ES-I3 (cell line): Measurements from ENCODE around the gene RRBP1.

ENCODE experiments used
- H3K36me3 ChIP-seq: 2 replicates; pipeline ENCODE4 v1.6.1; 2013; ENCODE audit warnings: mild to moderate bottlenecking, low read length, control low read depth, moderate library complexity; ENCODE audit not compliant: insufficient read depth
- H3K4me1 ChIP-seq: 2 replicates; pipeline ENCODE4 v1.6.1; 2013; ENCODE audit warnings: mild to moderate bottlenecking, control low read depth, low read length; ENCODE audit not compliant: insufficient read depth
- H3K9ac ChIP-seq: 2 replicates; pipeline ENCODE4 v1.6.1; 2013; ENCODE audit warnings: low read depth, mild to moderate bottlenecking, low read length, moderate library complexity
- H3K9me3 ChIP-seq: 2 replicates; pipeline ENCODE4 v1.6.1; 2013; ENCODE audit warnings: mild to moderate bottlenecking, low read length, moderate library complexity; ENCODE audit not compliant: control insufficient read depth, insufficient read depth

RRBP1 gene, protein sequence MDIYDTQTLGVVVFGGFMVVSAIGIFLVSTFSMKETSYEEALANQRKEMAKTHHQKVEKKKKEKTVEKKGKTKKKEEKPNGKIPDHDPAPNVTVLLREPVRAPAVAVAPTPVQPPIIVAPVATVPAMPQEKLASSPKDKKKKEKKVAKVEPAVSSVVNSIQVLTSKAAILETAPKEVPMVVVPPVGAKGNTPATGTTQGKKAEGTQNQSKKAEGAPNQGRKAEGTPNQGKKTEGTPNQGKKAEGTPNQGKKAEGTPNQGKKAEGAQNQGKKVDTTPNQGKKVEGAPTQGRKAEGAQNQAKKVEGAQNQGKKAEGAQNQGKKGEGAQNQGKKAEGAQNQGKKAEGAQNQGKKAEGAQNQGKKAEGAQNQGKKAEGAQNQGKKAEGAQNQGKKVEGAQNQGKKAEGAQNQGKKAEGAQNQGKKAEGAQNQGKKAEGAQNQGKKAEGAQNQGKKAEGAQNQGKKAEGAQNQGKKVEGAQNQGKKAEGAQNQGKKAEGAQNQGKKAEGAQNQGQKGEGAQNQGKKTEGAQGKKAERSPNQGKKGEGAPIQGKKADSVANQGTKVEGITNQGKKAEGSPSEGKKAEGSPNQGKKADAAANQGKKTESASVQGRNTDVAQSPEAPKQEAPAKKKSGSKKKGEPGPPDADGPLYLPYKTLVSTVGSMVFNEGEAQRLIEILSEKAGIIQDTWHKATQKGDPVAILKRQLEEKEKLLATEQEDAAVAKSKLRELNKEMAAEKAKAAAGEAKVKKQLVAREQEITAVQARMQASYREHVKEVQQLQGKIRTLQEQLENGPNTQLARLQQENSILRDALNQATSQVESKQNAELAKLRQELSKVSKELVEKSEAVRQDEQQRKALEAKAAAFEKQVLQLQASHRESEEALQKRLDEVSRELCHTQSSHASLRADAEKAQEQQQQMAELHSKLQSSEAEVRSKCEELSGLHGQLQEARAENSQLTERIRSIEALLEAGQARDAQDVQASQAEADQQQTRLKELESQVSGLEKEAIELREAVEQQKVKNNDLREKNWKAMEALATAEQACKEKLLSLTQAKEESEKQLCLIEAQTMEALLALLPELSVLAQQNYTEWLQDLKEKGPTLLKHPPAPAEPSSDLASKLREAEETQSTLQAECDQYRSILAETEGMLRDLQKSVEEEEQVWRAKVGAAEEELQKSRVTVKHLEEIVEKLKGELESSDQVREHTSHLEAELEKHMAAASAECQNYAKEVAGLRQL (N-terminal part only)

DNA sequence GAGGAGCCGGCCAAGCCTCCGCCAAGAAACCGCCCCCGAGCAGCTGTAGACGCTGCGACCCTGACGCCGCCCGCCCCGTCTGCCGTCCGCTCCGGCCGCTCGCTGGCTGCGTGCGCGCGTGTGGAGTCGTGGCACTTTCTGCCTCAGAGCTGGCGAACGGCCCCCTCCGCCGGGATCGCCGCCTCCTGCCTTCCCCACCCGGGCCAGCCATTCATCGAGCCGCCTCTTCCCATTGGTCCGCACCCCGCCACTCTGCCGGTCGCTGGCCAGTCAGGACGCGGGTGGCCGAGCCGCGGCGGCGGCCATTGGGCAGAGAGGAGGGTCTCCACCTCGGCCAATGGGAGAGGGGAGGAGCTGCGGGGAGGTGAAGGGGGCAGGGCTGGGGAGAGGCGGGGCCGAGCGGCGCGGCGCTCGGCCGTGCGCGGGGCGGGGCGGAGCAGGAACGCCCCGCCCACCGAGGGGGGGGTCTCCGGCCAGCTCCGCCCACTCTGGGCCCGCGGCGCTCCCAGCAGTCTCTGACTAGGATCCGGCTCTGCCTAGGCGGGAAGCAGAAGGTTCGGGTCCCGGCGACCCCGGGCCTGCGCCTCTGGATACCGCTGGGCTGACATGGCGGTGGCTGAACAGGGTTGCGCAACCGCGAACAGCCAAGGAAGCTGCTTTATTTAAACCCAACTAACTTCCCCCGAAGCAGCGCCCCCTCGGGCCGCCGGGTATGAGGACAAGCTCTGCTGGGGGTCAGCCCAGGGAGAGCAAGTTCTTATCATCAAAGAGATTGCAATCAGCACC is at the start of gene RRBP1:
Gene RRBP1 (minus strand): TSS at position 140 of the 786 bp plus-strand sequence. CDS start 21,735 bp downstream, outside the sequence.
- H3K9ac ChIP-seq = peak within 1 kb of the TSS; percentile 79
- peaks cover 6% of the 10 kb centered on the region; the same call in 1 of the 2 replicates for H3K36me3 ChIP-seq
- H3K4me1 ChIP-seq = peaks cover 10% of the 10 kb centered on the region; the same call in 1 of the 2 replicates
- no peaks in the 10 kb centered on the region for H3K9me3 ChIP-seq

DNA sequence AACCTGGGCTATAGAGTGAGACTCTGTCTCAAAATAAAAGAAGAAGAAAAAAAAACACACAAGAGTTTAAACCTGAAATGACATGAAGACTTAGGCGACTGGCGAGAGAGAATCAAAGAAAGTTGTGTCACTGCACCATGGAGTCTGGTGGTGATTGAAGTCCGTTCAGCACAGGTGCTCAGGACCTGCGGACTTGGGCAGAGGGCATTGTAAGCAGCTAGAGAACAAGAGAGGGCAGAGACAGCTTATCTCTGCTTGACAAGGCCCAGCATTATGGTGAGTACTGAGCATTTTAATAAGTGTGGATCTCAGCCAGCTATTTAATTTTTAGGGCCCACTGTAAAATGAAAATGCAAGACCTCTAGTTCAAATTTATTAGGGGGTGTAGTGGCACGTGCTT is 49.2 kb upstream of the RRBP1 start:
- Histone ChIP-seq H3K9me3 (no peaks in the 10 kb centered on the region), H3K9ac (no peak overlapping the region), H3K36me3 (no peaks in the 10 kb centered on the region), H3K4me1 (peaks cover 6% of the 10 kb centered on the region; the same call in 1 of the 2 replicates)

DNA sequence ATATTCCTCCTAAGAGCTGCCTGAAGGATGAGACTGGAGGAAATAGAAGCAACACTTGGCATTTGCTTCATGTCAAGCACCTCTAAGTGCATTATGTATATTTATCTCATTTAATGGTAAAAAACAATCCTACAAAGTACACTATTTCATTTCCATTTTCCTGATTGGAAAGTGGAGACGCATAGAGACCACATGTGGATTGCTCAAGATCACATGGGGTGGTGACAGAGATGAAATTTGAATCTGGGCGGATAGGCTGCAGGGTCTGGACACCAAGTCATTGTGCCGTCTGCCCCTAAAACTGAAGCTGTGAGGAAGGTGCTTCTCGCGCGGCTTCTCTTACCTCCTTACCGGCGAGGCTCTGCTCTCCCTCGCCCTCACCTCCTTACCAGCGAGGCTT is 48.0 kb upstream of the RRBP1 start:
- Histone ChIP-seq H3K4me1 (peaks cover under 1% of the 10 kb centered on the region; the same call in 1 of the 2 replicates), H3K9me3 (no peaks in the 10 kb centered on the region), H3K9ac (no peak overlapping the region), H3K36me3 (no peaks in the 10 kb centered on the region)

DNA sequence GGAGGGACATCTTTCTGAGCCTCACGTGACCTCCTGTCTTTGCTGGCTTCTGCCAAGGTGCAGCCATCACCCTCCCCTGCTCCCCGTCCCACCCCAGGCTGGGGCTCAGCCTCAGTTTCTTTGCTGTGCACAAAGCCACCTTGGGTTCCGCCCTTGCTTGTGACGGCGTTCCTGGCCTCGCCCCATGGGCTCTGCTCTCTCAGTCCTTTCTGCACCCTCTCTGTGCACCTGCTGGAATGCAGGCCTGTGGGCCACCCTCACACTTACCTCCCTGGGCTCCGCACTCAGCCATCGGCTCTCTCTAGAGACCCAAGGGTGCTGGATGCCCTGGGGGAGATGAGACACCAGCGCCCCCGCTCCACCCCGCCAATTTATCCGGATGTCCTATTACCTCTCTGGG is 46.0 kb upstream of the RRBP1 start:
- no peaks in the 10 kb centered on the region for H3K9me3 ChIP-seq

DNA sequence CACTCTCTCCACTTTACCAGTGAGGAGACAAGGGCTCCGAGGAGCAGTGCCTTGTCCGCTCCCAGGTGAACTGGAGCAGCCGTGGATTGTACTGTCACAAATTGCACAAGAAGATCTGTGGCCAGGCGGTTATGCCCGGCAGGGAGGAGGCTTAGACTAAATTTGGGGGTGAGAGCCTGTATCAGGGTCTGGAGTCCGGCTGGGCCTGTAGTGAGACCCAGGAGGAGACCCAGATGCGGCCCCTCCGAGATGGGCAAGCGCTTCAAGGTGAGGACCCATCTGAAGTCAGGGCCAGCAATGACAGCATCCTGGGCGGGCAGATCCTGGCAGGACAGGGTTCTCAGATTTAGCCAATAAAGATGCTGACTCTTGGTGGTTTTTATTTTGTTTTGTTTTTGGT is 45.3 kb upstream of the RRBP1 start:
- H3K4me1 ChIP-seq = no peaks in the 10 kb centered on the region
- no peaks in the 10 kb centered on the region for H3K36me3 ChIP-seq
- no peaks in the 10 kb centered on the region for H3K9me3 ChIP-seq
- H3K9ac ChIP-seq = no peak overlapping the region

More for the DNA sequence above, 46.0 kb upstream of the RRBP1 start:
- H3K36me3 ChIP-seq = no peaks in the 10 kb centered on the region
- H3K4me1 ChIP-seq = no peaks in the 10 kb centered on the region
- no peak overlapping the region for H3K9ac ChIP-seq

DNA sequence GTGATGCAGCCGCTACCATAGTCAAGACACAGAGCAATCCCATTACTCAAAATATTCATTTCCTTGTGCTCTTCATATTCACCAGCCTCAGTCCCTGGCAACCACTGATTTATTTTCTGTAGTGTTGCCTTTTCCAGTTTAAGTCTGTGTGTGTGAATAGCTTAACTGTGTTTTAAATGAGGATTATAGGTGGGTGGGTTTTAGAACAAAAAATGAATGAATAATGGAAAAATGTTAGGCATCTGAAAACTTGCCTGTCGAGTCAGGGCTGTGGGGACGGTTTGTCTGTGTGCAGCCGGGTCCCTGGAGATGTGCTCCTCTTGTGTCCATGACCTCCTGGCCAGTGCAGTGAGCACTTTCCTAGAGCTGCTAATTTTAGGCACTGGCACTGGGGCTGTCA is 44.9 kb upstream of the RRBP1 start:
- H3K4me1 ChIP-seq = no peaks in the 10 kb centered on the region
- H3K9ac ChIP-seq = no peak overlapping the region
- no peaks in the 10 kb centered on the region for H3K9me3 ChIP-seq
- H3K36me3 ChIP-seq = no peaks in the 10 kb centered on the region

DNA sequence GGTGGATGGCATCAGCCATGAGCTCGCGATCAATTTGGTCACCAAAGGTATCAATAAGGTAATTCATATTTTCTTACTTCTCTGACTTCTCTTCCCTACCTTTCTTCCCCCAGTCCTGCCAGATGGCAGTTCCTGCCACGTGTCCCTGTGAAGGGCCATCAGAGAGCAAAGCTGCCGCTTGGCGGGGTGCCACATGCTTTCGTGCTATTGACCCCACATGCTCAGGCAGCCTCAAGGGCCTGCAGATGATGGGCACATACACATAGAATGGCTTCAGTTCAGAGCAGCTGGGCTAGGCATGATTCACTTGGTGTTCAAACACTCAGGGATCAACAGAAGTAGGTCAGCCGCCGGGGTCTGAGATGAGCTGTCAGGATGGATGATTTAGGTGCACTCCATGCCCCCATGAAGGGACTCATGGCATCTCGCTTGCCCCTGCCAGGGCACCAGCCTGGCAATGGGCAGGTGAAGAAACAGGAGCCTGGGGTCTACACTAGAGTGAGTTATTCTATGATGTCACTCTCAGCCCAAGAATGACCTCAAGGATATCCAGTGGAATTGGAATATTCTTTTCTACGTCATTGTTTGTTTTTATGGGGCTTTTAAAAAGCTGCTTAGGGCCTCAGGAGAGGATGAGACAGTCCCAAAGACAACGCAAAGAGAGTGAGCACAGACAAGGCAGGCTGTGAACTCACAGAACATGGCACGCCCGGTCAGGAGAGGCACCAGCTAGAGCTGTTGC is 43.2 kb upstream of the RRBP1 start:
- no peak overlapping the region for H3K9ac ChIP-seq
- H3K36me3 ChIP-seq = no peaks in the 10 kb centered on the region
- H3K9me3 ChIP-seq = no peaks in the 10 kb centered on the region
- no peaks in the 10 kb centered on the region for H3K4me1 ChIP-seq

DNA sequence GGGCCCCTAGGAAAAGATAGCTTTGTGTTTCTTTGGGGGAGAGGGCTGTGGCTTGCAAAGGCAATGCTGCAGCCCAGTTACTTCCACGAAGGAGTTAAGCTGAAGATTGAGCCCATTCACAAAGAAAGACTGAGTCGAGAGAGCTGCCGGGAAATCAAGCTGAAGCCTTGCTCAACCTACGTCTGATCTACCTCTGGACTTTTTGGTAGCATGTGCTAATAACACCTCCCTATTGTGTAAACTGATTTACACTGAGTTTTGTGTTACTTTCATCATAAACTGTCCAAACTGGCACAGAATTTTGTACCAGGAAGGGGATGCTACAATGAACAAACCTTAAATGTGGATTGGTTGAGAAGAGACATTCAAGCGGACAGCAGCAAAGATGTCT is 41.3 kb upstream of the RRBP1 start:
- no peaks in the 10 kb centered on the region for H3K4me1 ChIP-seq
- no peaks in the 10 kb centered on the region for H3K9me3 ChIP-seq
- no peak overlapping the region for H3K9ac ChIP-seq
- no peaks in the 10 kb centered on the region for H3K36me3 ChIP-seq

DNA sequence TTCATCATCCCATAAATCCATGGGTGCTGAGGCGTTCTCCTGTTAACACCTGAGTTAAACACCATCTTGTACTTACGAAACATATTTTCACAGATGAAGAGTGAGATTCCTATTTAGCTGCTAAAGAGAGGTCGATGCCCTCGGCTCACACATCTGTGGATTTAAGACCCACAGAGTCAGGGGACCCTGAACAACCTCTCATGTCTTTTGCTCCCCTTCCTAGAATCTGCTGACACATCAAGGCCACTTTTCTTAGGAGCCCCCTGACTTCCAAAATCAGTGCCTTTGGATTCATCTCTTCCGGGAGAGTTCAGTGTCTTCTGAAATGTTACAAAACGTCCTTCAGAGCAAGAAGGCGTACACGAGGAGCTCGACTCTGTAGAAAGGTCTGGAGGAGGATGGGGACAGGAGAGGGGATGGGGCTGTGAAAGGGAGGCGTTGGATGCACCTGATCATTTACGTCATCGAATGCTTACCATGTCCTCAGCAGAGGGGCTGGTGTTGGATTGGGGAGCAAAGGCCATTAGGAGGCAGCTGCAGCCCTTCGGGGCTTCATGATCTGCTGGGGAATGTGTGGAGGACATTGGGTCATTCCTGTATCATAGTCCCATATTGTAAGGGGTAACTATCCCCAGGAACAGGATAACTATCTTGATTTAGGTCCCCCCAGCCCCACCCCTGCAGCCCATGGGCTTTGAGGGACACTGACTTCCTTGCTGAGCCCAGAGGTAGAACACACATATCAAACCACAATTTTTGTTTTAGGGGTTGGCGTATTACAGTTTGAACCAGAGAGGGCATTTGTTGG is 40.7 kb upstream of the RRBP1 start:
- Histone ChIP-seq H3K9me3 (no peaks in the 10 kb centered on the region), H3K36me3 (no peaks in the 10 kb centered on the region), H3K4me1 (no peaks in the 10 kb centered on the region), H3K9ac (no peak overlapping the region)

DNA sequence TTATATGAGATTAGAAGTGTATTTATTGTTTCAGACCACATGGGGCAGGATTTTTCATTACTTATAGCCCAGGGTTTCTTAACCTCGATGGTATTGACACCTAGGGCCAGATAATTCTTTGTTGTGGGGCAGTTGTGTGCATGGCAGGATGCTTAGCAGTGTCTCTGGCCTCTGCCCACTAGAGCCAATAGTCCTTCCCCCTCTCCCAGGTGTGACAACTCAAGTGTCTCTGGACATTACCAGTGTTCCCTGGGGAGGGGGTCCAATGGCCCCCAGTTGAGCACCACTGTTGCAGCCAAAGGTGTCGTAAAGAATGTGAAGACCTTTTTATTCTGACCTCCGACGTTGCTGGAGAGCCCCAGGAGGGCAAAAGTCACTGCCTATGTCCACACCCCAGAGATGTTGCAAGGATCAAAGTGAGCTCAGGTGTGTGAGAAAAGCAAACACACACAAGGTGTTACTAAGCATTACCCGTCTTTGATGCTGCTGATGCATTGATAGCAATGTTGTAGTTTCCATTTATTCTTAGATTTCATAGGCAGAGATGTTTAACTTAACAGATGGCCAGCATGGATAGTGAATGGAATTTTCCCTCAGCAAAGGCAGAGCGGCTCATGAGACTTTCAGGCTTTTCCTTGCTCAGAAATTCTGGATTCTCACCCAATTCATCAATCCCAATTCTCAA is 39.9 kb upstream of the RRBP1 start:
- Histone ChIP-seq H3K36me3 (no peaks in the 10 kb centered on the region), H3K9ac (no peak overlapping the region), H3K4me1 (no peaks in the 10 kb centered on the region), H3K9me3 (no peaks in the 10 kb centered on the region)

DNA sequence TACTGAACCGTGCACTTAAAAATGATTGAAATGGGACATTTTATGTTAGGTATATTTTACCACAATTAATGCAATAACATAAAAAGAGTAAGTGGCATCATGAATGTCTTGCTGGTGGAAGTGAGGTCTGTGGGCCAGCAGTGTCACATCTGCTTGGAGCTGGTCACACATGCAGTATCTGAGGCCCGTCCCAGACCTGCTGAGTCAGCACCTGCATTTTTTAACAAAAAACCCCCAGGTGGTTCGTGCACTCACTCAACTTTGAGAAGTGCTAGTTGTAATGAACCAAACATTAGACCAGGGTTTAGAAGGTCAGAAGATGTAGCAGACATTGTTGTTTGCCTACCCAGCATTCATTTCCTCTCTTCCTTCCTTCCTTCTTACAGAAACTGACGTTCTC is 38.7 kb upstream of the RRBP1 start:
- Histone ChIP-seq H3K4me1 (no peaks in the 10 kb centered on the region), H3K36me3 (no peaks in the 10 kb centered on the region), H3K9ac (no peak overlapping the region), H3K9me3 (no peaks in the 10 kb centered on the region)

DNA sequence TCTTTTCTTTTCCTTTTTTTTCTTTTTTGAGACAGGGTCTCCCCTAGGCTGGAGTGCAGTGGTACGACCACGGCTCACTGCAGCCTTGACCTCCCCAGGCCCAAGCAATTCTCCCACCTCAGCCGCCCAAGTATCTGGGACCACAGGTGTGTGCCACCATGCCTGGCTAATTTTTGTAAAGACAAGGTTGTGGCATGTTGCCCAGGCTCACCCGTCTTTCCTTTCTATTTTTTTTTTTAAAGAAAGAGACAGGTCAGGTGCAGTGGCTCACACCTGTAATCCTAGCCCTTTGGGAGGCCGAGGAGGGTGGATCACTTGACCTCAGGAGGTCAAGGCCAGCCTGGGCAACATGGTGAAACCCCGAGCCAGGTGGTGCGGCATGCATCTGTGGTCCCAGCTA is 34.3 kb upstream of the RRBP1 start:
- no peaks in the 10 kb centered on the region for H3K36me3 ChIP-seq
- H3K9ac ChIP-seq = no peak overlapping the region
- H3K4me1 ChIP-seq = peaks cover 4% of the 10 kb centered on the region; the same call in 1 of the 2 replicates
- H3K9me3 ChIP-seq = no peaks in the 10 kb centered on the region
